D341Med (cell line): ENCODE measurements around the gene GIT2.
A peak's percentile ranks its signal among the peaks of the same experiment; 100 is the strongest.
"Not testable (repeated sequence)": the region's sequence is repeated elsewhere in the genome, so short reads cannot be mapped to it uniquely, and the experiment has no call there.

Experiments
- DNase-seq: peaks from one replicate; pipeline ENCODE4 v3.0.0; 2012; ENCODE audit warnings: low spot score

GIT2 gene

DNA sequence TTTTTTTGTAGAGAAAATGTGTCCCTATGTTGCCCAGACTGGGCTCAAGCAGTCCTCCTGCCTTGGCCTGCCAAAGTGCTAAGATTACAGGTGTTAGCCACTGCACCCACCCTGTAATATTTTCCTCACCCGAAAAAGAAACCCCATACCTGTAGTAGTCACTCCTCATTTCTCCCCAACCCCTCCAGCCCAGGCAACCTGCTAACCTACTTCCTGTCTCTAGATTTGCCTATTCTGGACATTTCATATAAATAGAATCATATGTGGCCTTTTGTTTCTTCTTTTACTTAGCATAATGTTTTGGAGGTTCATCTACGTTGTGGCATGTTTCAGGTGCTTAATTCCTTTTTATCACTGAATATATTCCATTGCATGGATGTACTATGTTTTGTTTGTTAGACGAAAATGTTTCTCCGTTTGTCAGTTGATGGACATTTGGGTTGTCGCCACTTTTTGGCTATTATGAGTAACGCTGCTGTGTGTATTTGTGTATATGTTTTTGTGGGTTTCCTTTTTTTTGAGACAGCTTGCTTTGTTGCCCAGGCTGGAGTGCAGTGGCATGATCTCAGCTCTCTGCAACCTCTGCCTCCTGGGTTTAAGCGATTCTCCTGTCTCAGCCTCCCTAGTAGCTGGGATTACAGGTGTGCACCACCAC, 9.3 kb upstream of the GIT2 start:
- no peak for DNase-seq

DNA sequence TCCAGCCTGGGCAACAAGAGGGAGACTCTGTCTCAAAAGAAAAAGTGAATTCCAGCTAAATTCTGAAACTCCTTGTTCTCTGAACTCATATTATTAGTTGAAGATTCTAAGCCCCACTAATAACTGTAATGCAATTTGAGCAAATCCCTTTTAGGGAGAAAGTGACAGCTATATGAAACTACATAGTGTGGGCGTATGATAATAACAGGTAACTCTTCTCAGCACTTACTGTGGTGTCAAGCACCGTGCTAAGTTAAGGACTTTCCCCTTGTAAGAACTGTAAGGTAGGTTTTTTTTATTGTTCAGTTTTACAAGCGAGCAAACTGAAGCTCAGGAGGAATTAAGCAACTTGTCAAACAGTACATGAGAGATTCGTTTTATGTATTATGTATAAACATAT, 8.4 kb upstream of the GIT2 start:
- DNase-seq = no peak

- no peak for DNase-seq
Observed at GRCh38 chr12:110002676-110003515, 6.7 kb upstream of the GIT2 start.

DNA sequence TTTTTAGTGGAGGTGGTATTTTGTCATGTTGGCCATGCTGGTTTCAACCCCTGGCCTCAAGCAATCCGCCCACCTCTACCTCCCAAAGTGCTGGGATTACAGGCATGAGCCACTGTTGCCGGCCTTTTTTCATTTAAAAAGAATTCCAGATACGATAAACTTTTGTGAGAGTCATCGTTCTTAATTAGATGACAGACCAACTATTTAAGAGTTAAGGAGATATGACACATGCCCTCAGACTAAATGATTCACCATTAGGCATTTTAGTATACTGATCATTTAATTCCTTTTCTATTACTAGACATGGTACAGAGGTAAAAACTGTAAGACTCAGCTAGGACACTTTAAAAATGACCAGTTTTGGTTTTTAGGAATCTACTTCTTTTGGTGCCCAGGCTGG, 5.4 kb upstream of the GIT2 start:
- no peak for DNase-seq

DNA sequence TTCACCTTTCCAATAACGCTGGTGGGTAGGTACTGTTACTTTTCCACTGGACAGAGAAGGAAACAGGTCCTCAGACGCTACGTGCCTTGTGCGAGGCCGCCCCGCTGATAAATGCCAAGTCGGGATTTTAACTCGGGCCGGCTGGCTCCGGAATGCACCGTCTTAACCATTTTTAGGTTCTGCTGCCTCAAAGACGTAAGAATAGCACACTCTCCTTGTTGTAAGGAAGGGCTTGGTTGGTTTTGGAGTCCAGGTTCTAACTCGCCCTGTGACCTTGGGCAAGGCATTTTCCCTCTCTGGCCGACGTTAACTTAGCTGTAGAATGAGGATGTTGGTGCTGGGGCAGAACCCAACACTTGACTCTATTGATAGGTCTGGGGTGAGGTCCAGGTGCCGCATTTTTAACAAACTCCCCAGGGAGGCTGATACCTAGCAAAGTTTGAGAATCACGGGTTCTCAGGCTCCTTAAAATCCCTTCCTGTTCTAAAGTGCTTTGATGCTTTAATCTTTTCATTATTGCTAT, 3.9 kb upstream of the GIT2 start:
- DNase-seq = no peak

DNA sequence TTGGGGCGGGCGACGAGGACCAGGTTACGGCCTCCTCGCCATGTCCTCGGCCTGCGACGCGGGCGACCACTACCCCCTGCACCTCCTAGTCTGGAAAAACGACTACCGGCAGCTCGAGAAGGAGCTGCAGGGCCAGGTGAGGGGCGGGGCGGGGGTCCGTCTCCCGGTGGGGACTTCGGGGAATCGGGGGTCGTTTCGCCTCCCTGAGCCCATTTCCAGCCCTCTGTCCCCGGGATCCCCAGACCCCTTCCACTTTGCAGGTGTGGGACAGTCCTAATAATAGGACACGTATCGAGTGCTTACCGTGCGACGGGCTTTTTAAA, 3.4 kb upstream of the GIT2 start:
- DNase-seq = no peak

GRCh38 chr12:109998904-109999648, 2.9 kb upstream of the GIT2 start, which contains the start of gene ANKRD13A:
Gene ANKRD13A, plus strand, starts transcription at chr12:109999430. Its CDS starts 259 bp downstream, at chr12:109999689.
- DNase-seq = peak; percentile 89

DNA sequence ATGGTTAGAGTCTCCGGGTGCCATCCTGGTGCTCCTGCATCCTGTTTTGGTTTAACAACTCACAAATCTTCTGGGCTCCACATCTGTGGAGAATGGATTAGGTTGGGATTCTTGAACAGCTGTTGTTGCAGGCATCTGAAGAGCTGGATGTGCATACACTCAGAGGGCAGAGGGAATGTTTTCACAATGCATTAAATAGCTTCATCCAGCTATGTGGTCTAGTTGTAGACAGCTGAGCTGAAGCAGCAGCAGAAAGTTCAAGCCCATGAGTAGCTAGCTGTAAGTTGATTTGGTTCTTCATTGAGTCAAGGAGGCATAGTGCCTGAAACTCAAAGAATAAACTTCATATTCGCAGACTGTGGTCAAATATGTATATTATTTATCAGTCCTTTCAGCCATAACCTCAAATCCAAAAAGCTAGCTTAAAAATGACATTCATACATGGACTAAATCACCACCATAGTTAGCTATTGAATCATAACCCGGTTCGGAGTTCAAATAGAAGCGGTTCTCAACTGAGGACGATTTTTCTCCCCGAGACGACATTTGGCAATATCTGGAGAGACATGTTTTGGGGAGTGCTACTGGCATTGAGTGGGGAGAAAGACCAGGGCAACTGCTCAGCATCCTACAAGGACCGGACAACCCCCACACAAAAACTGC, 2.2 kb upstream of the GIT2 start:
- DNase-seq = no peak

DNA sequence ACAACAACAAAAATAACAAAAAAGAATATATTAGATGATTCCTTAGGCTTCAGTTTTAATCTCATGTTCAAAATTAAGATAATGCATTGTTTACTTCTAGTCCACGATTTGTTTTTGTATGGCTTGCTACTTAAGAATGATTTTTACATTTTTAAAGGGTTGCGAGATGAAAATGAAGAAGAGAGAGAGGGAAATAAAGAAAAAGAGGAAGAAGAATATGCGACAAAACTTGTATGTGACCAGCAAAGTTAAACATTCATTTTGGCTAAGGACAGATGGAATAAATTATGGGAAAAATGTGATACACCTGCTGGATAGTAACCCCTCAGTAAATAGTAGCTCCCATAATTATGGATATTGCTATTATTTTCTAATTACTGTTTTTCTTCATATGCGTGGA, 1.2 kb upstream of the GIT2 start:
- no peak for DNase-seq

DNA sequence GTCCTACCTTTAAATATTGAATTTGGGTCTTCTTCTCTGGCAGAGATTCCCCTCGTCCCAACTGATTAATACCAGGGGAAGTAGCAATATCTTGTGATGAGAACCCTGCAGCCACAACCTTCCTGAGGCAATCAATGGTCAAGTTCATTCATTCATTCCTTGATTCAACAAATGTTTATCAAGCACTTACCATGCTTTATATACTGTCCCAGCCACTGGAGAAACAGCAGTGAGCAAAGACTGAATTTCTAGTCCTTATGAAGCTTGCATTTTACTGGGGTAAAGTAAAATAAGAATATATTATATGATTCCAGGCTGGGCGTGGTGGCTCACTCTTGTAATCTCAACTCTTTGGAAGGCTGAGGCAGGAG, 300 bp upstream of the GIT2 start:
- DNase-seq = no peak

DNA sequence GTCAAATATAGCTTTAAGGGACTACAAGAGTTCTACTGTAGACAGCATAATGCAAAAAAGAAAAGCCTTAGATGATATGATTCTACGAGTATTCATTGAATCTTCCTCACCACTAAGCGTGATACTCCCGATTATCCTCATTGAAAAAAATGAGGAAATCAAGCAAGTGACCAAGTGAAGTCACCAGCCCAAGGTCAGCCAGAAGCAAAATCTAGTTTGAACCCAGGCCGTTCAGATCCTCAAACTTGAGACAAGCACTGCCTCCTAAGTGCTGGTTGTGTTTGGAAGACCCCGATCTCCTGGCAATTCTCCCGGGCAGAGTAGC, 845 bp downstream of the GIT2 start:
- no peak for DNase-seq

GRCh38 chr12:109994401-109995175, 1.6 kb downstream of the GIT2 start:
- no peak for DNase-seq

GRCh38 chr12:109993091-109993490, 3.1 kb downstream of the GIT2 start:
- no peak for DNase-seq

- no peak for DNase-seq
Observed at GRCh38 chr12:109991586-109991985, 4.6 kb downstream of the GIT2 start.

- no peak for DNase-seq
Observed at GRCh38 chr12:109989380-109989779, 6.8 kb downstream of the GIT2 start.

- DNase-seq = no peak
Observed at GRCh38 chr12:109988903-109989302, 7.3 kb downstream of the GIT2 start.

DNA sequence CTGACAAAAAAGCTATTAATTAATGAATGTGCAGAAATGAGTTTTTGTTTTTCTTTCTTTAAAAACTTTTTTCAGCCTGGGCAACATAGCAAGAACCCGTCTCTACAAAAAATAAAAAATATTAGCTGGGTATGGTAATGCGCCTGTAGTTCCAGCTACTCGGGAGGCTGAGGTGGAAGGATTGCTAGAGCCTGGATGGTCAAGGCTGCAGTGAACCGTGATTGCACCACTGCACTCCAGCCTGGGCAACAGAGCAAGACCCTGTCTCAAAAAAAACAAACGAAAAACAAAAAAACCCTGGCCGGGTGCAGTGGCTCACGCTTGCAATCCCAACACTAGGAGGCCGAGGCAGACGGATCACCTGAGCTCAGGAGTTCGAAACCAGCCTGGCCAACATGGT, 7.9 kb downstream of the GIT2 start:
- no peak for DNase-seq

GRCh38 chr12:109987615-109988014, 8.6 kb downstream of the GIT2 start:
- no peak for DNase-seq

- DNase-seq = not testable (repeated sequence)
Observed at GRCh38 chr12:109986236-109986635, 9.9 kb downstream of the GIT2 start.

- DNase-seq = no peak
Observed at GRCh38 chr12:109983432-109984142, 12.6 kb downstream of the GIT2 start.

GRCh38 chr12:109982210-109982609, 14.0 kb downstream of the GIT2 start:
- no peak for DNase-seq
